Heart left ventricle (tissue), 13 donors: Measurements from ENCODE around the gene CIART.

Experiments used
- POLR2A ChIP-seq, 2 donors: fragments of 450-650 bp; IDR thresholded peaks; one replicate each; pipeline ENCODE4 v1.6.1; 2017; ENCODE audit warnings: antibody characterized with exemption in 2 of 2, mild to moderate bottlenecking in 2 of 2, moderate library complexity in 2 of 2
- TF ChIP-seq, protein P1 (sequence below), 12 donors: fragments of 200-600 bp; sonication (generic) in 4 of 12; IDR thresholded peaks; one replicate each; pipeline versions ENCODE4 v1.5.0 to v1.8.0; 2018 to 2022; ENCODE audit warnings: antibody characterized with exemption in 12 of 12, mild to moderate bottlenecking in 5 of 12
- donor health status: ischemic (EF 13 %, LVEDD 7.1; RV severe dilation, severe dysfunction).
- donor health status: DM: no; HTN: yes; CAD: no.
- donor health status: DM: no; HTN: no; CAD: no.
- donor health status: ischemic (EF 25% LVEDD 6.9; RV normal size, moderate dysfunction).
- donor health status: ischemic (EF 25% LVEDD 5.7; RV mildly dilated, moderate dysfunction).
- donor health status: ischemic (EF 35%, LVEDD 5.7; RV mildly dilated, moderate dysfunction).
- donor health status: nonischemic (EF 11% LVEDD 7.7; RV severe dilation, severe dysfunction).
- donor health status: DM: yes; HTN: yes; CAD: no.
- donor health status: PGD.
- donor health status: ischemic (EF 29% LVEDD 5.4; RV normal size, mild dysfunction).
- donor health status: nonischemic (EF 23%, LVEDD 6.1; RV moderate dilation, normal function).

GRCh38 chr1:150234309-150234565, 48.1 kb upstream of the CIART start:
- TF ChIP-seq, protein P1, sequence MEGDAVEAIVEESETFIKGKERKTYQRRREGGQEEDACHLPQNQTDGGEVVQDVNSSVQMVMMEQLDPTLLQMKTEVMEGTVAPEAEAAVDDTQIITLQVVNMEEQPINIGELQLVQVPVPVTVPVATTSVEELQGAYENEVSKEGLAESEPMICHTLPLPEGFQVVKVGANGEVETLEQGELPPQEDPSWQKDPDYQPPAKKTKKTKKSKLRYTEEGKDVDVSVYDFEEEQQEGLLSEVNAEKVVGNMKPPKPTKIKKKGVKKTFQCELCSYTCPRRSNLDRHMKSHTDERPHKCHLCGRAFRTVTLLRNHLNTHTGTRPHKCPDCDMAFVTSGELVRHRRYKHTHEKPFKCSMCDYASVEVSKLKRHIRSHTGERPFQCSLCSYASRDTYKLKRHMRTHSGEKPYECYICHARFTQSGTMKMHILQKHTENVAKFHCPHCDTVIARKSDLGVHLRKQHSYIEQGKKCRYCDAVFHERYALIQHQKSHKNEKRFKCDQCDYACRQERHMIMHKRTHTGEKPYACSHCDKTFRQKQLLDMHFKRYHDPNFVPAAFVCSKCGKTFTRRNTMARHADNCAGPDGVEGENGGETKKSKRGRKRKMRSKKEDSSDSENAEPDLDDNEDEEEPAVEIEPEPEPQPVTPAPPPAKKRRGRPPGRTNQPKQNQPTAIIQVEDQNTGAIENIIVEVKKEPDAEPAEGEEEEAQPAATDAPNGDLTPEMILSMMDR (IDR thresholded peaks at IDR 0.05) = no peak
- TF ChIP-seq POLR2A (IDR thresholded peaks at IDR 0.05) = no peak
